HG03342 (cell line): ENCODE measurements around the gene FARP2.
A peak's percentile ranks its signal among the peaks of the same experiment; 100 is the strongest.
"Not testable (repeated sequence)": the region's sequence is repeated elsewhere in the genome, so short reads cannot be mapped to it uniquely, and the experiment has no call there.

Experiments
- ATAC-seq: cut with Tn5 transposase; IDR thresholded peaks from one replicate; pipeline ENCODE4 v1.9.1; 2021; ENCODE audit warnings: mild to moderate bottlenecking, moderate library complexity; ENCODE audit not compliant: unreplicated experiment

The FARP2 gene, protein sequence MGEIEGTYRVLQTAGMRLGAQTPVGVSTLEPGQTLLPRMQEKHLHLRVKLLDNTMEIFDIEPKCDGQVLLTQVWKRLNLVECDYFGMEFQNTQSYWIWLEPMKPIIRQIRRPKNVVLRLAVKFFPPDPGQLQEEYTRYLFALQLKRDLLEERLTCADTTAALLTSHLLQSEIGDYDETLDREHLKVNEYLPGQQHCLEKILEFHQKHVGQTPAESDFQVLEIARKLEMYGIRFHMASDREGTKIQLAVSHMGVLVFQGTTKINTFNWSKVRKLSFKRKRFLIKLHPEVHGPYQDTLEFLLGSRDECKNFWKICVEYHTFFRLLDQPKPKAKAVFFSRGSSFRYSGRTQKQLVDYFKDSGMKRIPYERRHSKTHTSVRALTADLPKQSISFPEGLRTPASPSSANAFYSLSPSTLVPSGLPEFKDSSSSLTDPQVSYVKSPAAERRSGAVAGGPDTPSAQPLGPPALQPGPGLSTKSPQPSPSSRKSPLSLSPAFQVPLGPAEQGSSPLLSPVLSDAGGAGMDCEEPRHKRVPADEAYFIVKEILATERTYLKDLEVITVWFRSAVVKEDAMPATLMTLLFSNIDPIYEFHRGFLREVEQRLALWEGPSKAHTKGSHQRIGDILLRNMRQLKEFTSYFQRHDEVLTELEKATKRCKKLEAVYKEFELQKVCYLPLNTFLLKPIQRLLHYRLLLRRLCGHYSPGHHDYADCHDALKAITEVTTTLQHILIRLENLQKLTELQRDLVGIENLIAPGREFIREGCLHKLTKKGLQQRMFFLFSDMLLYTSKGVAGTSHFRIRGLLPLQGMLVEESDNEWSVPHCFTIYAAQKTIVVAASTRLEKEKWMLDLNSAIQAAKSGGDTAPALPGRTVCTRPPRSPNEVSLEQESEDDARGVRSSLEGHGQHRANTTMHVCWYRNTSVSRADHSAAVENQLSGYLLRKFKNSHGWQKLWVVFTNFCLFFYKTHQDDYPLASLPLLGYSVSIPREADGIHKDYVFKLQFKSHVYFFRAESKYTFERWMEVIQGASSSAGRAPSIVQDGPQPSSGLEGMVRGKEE

DNA sequence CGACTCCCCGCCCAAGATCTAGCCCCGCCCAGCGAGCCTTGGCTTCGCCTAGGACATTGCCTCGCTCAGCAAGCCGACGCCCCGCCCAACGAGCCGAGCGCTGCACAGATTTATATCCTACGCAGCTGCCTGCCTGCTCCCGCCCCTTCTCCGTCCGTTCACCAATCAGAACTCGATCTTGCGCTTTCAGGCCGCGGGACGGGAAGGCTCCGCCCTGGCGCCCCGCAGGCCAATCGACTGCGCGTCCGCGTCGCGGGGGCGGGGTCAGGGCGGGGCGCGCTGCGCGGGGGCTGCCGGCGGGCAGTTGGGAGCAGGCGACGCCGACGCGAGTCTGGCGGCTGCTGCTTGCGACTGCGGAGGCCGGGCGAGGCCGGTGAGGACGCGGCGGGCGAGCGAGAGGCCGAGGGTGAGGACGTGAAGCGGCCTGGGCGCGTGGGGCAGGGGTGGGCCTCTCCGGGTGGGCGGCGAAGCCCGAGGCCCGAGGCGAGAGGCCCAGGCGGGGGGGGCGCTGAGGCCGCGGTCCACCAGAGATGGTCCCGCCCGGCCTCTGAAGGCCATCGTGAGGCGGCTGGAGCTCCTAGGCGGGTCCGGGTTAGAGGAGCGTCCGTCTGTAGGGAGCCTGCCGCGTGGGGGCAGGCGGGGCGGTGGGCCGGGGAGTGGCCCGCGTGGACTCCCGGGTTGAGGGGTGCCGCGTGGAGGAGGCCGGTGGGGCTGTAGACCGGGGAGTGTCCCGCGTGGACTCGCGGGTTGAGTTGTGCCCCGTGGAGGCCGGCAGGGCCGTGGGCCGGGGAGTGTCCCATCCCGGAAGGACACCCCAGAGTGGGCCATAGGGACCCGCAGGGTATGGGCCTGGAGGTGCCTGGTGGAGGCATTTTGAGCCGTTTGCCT lies at the start of gene FARP2:
Gene FARP2, plus strand, starts transcription at position 303 of the 888 bp plus-strand sequence. CDS start 16,823 bp downstream, outside the sequence.
- ATAC-seq = peak; percentile 81

GRCh38 chr2:241307055-241307454 lies 49.0 kb upstream of the FARP2 start:
- no peak for ATAC-seq

DNA sequence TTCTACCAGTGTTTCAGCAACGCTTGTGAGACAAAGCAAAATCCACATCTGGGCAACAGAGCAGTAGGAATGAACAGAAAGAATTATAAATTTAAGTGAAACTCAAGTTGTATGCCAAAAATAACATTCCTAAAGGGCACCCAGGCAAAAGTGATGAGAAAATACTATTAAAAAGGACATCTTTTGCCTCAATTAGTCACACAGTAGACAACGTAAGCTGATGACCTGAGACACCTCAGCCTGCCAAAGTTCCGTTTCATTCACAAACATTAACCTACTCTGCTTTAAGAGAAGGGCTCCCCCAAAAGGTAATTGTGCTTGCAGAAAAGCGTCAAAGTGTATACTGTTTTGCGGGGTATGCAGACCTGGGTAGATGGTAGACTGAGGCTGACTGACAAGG lies 47.8 kb upstream of the FARP2 start:
- ATAC-seq = no peak

- ATAC-seq = no peak
Measured at GRCh38 chr2:241308832-241309500, 47.1 kb upstream of the FARP2 start.

DNA sequence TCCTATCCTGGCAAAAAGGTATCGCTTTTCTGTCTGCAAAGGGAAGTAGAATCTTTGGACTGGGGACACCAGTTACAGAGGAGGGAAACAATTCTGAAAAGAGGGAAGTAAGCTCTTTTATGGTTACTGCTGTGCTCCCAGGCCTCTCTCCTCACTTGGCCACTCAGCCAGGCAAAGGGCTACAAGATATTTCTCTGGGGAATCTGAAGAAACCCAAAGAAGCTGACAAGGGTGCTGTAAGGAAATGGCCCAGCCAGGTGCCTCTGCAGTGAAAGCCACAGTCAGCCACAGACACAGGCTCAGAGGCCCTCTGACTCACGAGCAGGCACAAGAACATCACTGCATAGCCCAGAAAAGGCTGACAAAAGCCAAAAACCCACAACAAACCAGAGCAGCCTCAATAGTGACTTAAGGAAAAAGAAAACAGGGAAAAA lies 46.4 kb upstream of the FARP2 start:
- ATAC-seq = peak; percentile 37

GRCh38 chr2:241310917-241311566 lies 45.0 kb upstream of the FARP2 start:
- no peak for ATAC-seq

DNA sequence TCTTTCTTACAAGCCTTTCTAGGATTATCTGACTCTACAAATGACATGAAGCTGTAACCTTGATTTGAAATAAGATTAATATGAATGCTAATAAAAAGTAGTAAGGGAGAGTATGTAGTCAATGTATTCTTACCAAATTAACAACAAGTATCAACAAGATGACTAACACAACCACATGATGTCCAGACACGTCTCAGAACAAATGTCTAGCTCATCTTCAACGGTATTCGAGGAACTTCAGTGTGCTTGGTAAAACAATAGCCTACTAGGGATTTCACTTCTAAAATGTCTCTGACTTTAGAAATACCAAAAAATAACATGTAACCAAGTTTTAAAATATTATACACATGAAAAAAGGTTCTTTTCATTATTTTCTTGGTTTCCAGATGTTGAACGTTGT lies 44.0 kb upstream of the FARP2 start:
- ATAC-seq = no peak

GRCh38 chr2:241313543-241314095 lies 42.5 kb upstream of the FARP2 start:
- no peak for ATAC-seq

DNA sequence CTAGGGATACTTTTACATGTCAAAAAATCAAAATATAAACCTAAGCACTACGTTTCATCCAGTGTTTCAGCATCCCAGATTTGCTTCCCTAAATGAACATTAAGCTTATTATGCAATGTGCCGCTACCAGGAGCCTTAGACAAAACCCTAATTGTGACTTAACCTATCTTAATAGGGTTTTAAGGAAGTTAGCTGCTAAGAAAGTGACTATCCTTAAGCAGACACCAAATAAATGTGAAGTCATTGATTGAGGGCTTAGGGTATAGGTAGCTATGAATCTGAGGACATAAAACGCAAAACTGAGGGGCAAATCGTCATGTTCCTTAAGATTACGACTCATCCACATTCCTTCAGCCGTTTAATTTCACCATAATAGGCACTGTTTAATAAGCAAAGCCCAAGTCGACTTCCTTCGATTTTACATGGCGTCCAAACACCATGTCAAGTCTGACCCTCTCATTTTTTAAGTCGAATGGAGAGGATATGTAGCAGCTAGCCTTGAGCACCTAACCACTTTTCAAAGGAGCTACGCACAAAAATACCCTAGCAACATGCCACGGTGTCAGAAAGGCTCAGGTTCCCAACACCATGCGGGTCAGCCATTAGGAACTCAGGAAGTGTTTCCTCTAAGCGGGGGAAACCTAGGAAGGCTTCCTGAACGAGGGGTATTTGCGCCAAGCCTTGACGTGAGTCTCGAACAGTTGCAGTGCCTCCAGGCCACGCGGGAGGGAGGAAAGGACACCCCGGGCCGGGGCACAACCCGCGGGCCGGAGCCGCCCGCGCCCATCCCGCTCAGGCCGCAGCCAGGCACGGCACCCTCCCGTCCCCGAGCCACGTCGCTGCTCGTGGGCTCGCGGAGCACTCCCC lies 41.6 kb upstream of the FARP2 start:
- ATAC-seq = no peak

DNA sequence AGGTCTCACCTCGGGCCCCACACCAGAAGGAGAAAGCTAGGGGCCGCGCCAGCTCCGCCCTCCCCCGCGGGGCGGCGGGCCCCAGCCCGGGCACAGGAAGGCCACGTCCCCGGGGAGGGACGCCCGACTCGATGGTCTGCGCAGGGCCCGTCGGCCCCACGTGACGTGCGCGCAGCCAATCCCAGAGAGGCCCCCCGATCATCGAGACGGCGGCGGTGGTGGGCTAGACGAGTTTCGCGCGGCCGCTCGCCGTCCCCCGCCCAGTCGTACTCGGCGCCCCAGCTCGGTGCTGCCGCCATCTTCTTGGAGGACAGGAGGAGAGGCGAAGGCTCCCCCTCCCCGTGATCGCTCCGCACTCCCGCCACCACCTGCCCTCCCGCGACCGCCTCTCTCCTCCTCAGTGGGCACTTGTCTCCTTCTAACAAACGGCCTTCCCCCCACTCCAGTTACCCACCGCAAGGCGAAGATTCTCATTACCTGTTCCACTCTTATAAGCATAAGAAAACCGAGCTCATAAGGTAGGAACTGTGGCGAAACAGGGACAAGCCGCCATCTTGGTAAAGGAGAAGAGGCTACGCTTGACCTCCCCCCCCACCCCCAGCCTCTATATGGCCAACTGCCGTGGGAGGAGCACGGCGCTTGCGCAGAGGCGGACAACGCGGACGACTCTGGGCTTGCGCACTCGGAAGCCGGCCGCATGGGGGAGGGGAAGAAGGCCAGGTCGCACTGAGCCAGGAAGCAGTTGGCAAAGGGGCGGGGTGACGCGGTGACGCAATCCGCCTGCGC lies 40.8 kb upstream of the FARP2 start, which contains the start of gene HDLBP:
Gene HDLBP, minus strand, starts transcription at position 580 of the 786 bp plus-strand sequence. CDS start 48,803 bp downstream, outside the sequence.
- peak; percentile 60 for ATAC-seq

DNA sequence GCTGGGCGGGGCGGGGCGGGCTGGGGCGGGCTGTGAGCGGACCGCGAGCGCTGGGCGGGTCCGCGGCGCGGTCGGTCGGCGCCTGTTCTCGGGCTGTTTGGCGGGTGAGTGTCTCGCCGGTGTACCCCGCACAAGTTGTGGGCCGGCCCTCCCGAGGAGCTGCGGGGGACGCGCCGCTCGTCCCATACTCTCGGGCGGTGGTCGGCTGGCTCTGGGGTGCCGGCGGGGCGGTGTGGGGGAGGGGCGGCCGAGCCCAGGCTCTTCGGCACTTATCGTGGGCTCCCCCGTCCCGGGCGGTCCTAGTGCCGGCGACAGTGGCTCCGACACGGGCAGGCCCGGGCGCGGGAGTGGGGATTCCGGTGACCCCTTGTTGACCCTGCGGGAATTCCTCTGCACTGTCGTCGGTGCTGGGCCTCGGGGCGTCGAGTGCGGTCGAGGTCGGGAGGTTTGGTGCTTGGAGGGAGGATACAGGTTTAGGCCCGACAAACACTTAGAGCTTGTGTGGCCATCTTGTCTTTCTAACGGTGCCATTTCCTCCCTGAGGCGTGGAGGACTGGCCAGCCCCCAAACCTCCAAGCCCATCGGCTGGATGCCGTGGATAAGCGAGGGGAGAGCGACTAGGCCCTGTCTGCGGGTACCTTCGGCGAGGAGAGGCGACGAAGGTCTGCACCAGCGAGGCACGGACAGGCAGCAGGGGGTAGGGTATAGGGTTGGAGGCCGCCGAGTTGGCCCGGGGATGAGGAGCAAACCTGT lies 40.0 kb upstream of the FARP2 start, which contains the start of gene SEPTIN2:
Gene SEPTIN2, plus strand, starts transcription at position 47 of the 753 bp plus-strand sequence. CDS start 8,308 bp downstream, outside the sequence.
- ATAC-seq = peak; percentile 38

GRCh38 chr2:241316825-241317224 lies 39.3 kb upstream of the FARP2 start:
- ATAC-seq = no peak

DNA sequence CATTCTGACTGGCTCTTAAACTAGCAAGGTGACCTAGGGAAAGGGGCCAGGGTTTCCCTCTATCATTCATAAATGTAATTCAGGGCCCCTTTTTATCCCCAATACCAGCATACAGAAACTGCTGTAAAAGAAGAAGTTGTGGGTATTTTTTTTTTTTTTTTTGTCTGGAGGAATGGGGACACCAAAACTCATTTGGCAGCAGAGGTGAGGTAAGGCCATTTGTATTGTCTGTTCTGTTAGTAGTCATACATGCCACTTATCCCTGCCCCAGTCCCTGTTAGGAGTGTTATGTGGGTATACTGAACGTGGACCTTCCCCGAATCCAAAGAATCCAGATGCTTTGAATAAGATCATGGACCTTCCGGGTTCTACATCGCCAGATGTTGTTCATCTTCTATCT lies 38.7 kb upstream of the FARP2 start:
- ATAC-seq = no peak

DNA sequence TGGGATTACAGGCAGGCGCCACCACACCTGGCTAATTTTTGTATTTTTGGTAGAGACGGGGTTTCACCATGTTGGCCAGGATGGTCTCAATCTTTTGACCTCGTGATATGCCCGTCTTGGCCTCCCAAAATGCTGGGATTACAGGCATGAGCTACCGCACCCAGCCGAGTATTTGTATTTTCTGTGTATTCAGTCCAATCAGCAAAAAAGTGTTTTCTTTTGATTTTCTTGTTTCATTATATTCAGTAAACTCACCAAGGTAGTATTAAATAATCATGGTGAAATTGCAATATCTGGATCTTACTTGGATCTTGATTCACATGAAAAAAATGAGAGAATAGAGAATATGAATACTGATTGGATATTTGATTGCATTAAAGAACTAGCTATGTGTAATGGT lies 37.3 kb upstream of the FARP2 start:
- ATAC-seq = not testable (repeated sequence)

DNA sequence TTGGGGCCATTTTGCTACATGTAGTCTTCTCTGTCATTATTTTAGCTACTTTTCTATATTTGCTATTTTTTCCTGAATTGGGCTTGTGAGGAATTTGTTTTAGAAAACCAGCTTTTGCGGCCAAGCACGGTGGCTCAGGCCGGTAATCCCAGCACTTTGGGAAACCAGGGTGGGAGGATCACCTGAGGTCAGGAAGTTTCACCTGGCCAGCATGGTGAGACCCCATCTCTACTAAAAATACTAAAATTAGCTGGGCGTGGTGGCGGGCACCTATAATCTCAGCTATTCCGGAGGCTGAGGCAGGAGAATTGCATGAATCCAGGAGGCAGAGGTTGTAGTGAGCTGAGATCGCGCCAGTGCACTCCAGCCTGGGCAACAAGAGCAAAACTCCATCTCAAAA lies 35.7 kb upstream of the FARP2 start:
- ATAC-seq = no peak

GRCh38 chr2:241321033-241321432 lies 35.1 kb upstream of the FARP2 start:
- no peak for ATAC-seq
